ENCODE measurements around the gene GTF2IRD1. TPM values are rescaled to one million over a fixed set of nuclear protein-coding genes. Genes with fewer than 3 reads are reported as not detected.

Gene GTF2IRD1
- total and polyA plus RNA-seq, 9 of the 15 experiments (the other 6 are each of a cell fraction or from before 2014, with no cell fraction given): 9.1 to 30.2 (median 14.0) TPM

- in situ Hi-C loops (cut with MboI): no loop called here
- WGBS (ENCODE audit: insufficient coverage, low coverage, missing lambda C conversion rate): 56% methylated on average over 6 of the region's 6 CpGs
- FAIRE-seq (no peak), DNase-seq (ENCODE audit: extremely low read depth in 1 of 4, low spot score in 3 of 4) (no peak), ATAC-seq (no peak)
- Histone ChIP-seq H4K20me1 (replicated peaks; ENCODE audit: control insufficient read depth, insufficient read depth, low read length) (peaks cover 7% of the 10 kb centered on the region; the same call in 1 of the 2 replicates), H3K4me1 (replicated peaks in 1 of 2; ENCODE audit: control insufficient read depth in 2 of 2, insufficient read depth in 2 of 2, low read length in 2 of 2) (peaks cover 24 to 45% of the 10 kb centered on the region in 2 experiments), H3K9ac (ENCODE audit: insufficient read depth in 1 of 2, low read depth in 2 of 2, low read length in 2 of 2) (peak overlapping the region in 1 of 2 experiments; percentile 94; a peak in 2 of 4 replicates), H3K36me3 (ENCODE audit: control insufficient read depth, insufficient read depth, low read length) (peaks cover 3% of the 10 kb centered on the region; the same call in 2 of the 3 replicates), H3K9me1 (ENCODE audit: control insufficient read depth, insufficient read depth, low read length) (no peaks in the 10 kb centered on the region), H2AFZ (ENCODE audit: low read depth, low read length) (no peak overlapping the region), H3K27me3 (ENCODE audit: control insufficient read depth in 2 of 2, insufficient read depth in 2 of 2, low read length in 2 of 2) (no peaks in the 10 kb centered on the region), H3K4me2 (ENCODE audit: insufficient read depth, low read length) (no peak overlapping the region), H3K4me3 (no peak overlapping the region), H3K27ac (ENCODE audit: extremely low read depth, low read depth, low read length) (no peak overlapping the region), H3K9me3 (replicated peaks; ENCODE audit: control insufficient read depth, insufficient read depth, low read depth, low read length) (no peaks in the 10 kb centered on the region), H3K79me2 (ENCODE audit: control insufficient read depth, insufficient read depth, low read length) (peaks cover 50% of the 10 kb centered on the region)
- TSS peak; percentile 49 for BruUV-seq (replicated peaks)
- ChIA-PET POLR2A (interaction anchor here (0.6 kb wide), 1 partner anchor 647 kb away, joined by 3 read pairs; no protein-coding TSS in a partner anchor), CTCF (ENCODE audit: low intra/inter-chr PET ratio) (no interaction called here)
- intact Hi-C loops (cut with micrococcal nuclease): loop anchor here (10.0 kb wide), 2 partner anchors 109 to 199 kb away; partner anchors contain the start of gene GTF2I
- TF ChIP-seq STAT5B (CRISPR knock-in tag; IDR thresholded peaks at IDR 0.05) (no peak), NKRF (IDR thresholded peaks at IDR 0.05; ENCODE audit: borderline replicate concordance) (no peak), MYBL2 (IDR thresholded peaks at IDR 0.05; ENCODE audit: low read depth) (no peak), MYBL2 (CRISPR knock-in tag; IDR thresholded peaks at IDR 0.05; ENCODE audit: borderline replicate concordance) (no peak), CEBPB (tag; IDR thresholded peaks at IDR 0.05) (peak; percentile 65), VEZF1 (CRISPR knock-in tag; IDR thresholded peaks at IDR 0.05) (no peak), ZNF507 (tag; conservative IDR thresholded peaks at IDR 0.05) (no peak), ZBTB34 (CRISPR knock-in tag; IDR thresholded peaks at IDR 0.05) (no peak), ZNF395 (CRISPR knock-in tag; IDR thresholded peaks at IDR 0.05) (no peak), ESRRA (IDR thresholded peaks at IDR 0.05; ENCODE audit: borderline replicate concordance, low read depth) (no peak), ATF4 (CRISPR knock-in tag; IDR thresholded peaks at IDR 0.05) (no peak), HLTF (IDR thresholded peaks at IDR 0.05) (no peak), KAT8 (IDR thresholded peaks at IDR 0.05; ENCODE audit: low read depth) (no peak)
Observed at GRCh38 chr7:74455928-74456327, 2.2 kb downstream of the GTF2IRD1 start.
